Peyer's patch (tissue), 4 donors: ENCODE results near the gene STAG3.

Source experiments
- CTCF ChIP-seq, 6 experiments: fragments of 450-650 bp in 4 of 6; fragments of 200-600 bp in 2 of 6; sonication (generic) in 1 of 6; IDR thresholded peaks; one replicate each; pipeline ENCODE4 v1.5.1; 2017 to 2019; ENCODE audit warnings: antibody characterized with exemption in 6 of 6, mild to moderate bottlenecking in 3 of 6, moderate library complexity in 1 of 6
- POLR2A ChIP-seq, 2 donors: fragments of 450-650 bp; IDR thresholded peaks; one replicate each; pipeline ENCODE4 v1.5.1; 2017; ENCODE audit warnings: antibody characterized with exemption in 2 of 2, mild to moderate bottlenecking in 2 of 2, moderate library complexity in 2 of 2

- TF ChIP-seq POLR2A (IDR thresholded peaks at IDR 0.05) (no peak), CTCF (IDR thresholded peaks at IDR 0.05) (no peak)
Observed at GRCh38 chr7:100148225-100148558, 29.5 kb upstream of the STAG3 start.
